ENCODE measurements around the gene MKNK1.

DNA sequence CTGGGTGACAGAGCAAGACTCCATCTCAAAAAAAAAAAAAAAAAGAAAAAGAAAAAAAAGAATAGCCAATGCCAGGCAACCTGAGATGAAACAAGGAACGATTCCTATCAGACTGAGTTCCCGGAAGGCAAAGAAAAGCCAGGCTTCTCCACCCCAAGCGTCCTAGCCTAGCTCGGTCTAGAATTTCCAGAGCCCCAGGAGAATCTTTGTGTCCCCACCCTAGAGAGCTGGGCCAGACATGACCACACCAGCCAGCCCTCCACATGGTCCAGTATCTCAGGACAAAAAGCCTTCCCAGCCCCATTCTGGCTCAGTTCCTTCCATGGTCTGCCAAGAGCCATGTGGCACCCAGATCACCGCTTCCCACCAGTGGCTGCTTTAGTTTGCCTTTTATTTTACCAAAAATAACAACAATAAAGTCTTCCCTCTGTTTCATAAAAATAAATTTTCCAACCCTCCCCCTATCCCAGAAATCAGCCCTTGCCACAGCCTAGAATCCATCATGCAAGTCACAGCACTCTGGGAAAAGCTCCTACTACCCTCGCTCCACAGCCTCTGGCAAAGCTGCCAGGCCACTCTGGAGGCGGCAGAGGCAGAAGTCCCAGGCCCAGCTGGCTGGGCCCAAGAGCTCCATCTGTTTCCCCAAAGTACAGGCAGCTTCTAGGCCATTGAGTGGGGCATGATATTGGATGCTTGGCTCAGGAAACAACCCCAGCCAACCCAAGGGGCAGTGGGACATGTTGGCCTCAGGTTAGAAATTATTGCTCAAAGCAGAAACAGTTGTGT, 3.5 kb upstream of the MKNK1 start:
- TF ChIP-seq POLR2AphosphoS5 (IDR thresholded peaks at IDR 0.05; ENCODE audit: borderline replicate concordance, low read depth, low read length) (no peak), EZH2 (IDR thresholded peaks at IDR 0.05) (no peak), FOXP2 (optimal IDR thresholded peaks at IDR 0.05; ENCODE audit: control extremely low read depth, extremely low read length, insufficient read depth) (no peak)
